Smooth muscle cell (in vitro differentiated cells): ENCODE measurements around the gene SNN. TPM values are rescaled to one million over a fixed set of nuclear protein-coding genes. Genes with fewer than 3 reads are reported as not detected.

Experiments
- DNase-seq: peaks from one replicate; lab custom pipeline; 2025; ENCODE audit not compliant: unreplicated experiment; lab: John Stamatoyannopoulos, UW
- H2AFZ ChIP-seq: fragments of 200-600 bp; sonication (generic); 2 replicates; pipeline ENCODE4 v1.6.0; 2016; ENCODE audit warnings: antibody characterized with exemption, low read depth, mild to moderate bottlenecking
- H3F3A ChIP-seq: fragments of 200-600 bp; sonication (generic); 2 replicates; pipeline ENCODE4 v1.6.0; 2017; ENCODE audit warnings: antibody characterized with exemption, low read depth
- H3K27ac ChIP-seq: fragments of 200-600 bp; sonication (generic); 2 replicates; pipeline ENCODE4 v1.5.1; 2016; ENCODE audit warnings: low read depth, mild to moderate bottlenecking
- H3K27me3 ChIP-seq: fragments of 200-600 bp; sonication (generic); 2 replicates; pipeline ENCODE4 v1.6.1; 2016; ENCODE audit warnings: low read depth, mild to moderate bottlenecking
- H3K36me3 ChIP-seq: fragments of 200-600 bp; sonication (generic); 2 replicates; pipeline ENCODE4 v1.5.1; 2016; ENCODE audit warnings: low read depth
- H3K4me1 ChIP-seq: fragments of 200-600 bp; sonication (generic); 2 replicates; pipeline ENCODE4 v1.5.1; 2016; ENCODE audit warnings: low read depth
- H3K4me2 ChIP-seq: fragments of 200-600 bp; sonication (generic); 2 replicates; pipeline ENCODE4 v1.6.0; 2016; ENCODE audit warnings: mild to moderate bottlenecking
- H3K4me3 ChIP-seq: fragments of 200-600 bp; sonication (generic); 2 replicates; pipeline ENCODE4 v1.5.1; 2016; ENCODE audit warnings: mild to moderate bottlenecking
- H3K79me2 ChIP-seq: fragments of 200-600 bp; sonication (generic); 2 replicates; pipeline ENCODE4 v1.6.0; 2016; ENCODE audit warnings: low read depth, mild to moderate bottlenecking
- H3K9ac ChIP-seq: fragments of 200-600 bp; sonication (generic); 2 replicates; pipeline ENCODE4 v1.6.0; 2016; ENCODE audit warnings: low read depth
- H3K9me3 ChIP-seq: fragments of 200-600 bp; sonication (generic); replicated peaks from 2 replicates; pipeline ENCODE4 v1.5.1; 2016; ENCODE audit warnings: low read depth
- H4K20me1 ChIP-seq: fragments of 200-600 bp; sonication (generic); 2 replicates; pipeline ENCODE4 v1.6.0; 2016; ENCODE audit warnings: low read depth
- WGBS: methylation state at CpG from one replicate; pipeline ENCODE4 v1.1.7; 2016; ENCODE audit warnings: low lambda C conversion rate; 5-methylcytosine and 5-hydroxymethylcytosine counted together
- polyA plus RNA-seq: library from polyadenylated mRNA; unstranded; fragments of >200 nt; fragmentation: Nextera tagmentation; extraction: Ambion mirVana; gene quantifications from 2 replicates; pipeline ENCODE4 v1.2.1, GENCODE V29; 2016
- total RNA-seq: library from RNA; depleted of rRNA; stranded (reverse); fragments of >200 nt; gene quantifications from 2 replicates; pipeline ENCODE4 v1.2.3, GENCODE V29; 2014
- TF ChIP-seq, protein P1 (sequence below): fragments of 200-600 bp; sonication (generic); IDR thresholded peaks from 2 replicates; pipeline ENCODE4 v1.5.1; 2017; ENCODE audit warnings: borderline replicate concordance, mild to moderate bottlenecking, antibody characterized with exemption; ENCODE audit not compliant: insufficient read depth, poor library complexity, severe bottlenecking

SNN gene
- total and polyA plus RNA-seq, 2 experiments from 2014 or later, result 6.4 to 10.9 TPM

DNA sequence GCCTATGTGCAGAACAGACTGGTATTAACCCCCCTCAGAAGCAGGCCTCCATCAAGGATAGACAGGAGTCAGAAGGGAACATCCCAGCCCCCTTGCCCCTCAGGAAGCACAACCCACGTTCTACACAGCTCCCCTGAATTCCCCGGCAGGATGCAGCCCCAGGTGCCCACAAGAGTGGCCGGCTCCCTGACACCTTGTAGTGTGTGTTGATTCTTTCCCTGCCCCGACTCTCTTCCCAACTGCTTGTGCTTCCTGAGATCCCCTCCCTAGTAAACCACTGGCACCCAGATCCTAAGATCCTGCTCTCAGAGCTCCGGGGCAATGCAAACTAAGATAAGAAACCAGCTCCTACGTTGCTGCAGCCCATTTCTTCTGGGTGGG is 46.7 kb upstream of the SNN start:
- no peak overlapping the region for H2AFZ ChIP-seq
- no peaks in the 10 kb centered on the region for H3K4me1 ChIP-seq
- no peaks in the 10 kb centered on the region for H3K79me2 ChIP-seq
- H3K27ac ChIP-seq, result no peak overlapping the region
- H3K4me2 ChIP-seq, result no peak overlapping the region
- DNase-seq, result no peak
- WGBS, result 66% methylated on average over 6 of the region's 6 CpGs
- H3K9ac ChIP-seq, result no peak overlapping the region
- no peaks in the 10 kb centered on the region for H3K36me3 ChIP-seq
- no peaks in the 10 kb centered on the region for H3K9me3 ChIP-seq
- H4K20me1 ChIP-seq, result no peaks in the 10 kb centered on the region
- H3K4me3 ChIP-seq, result no peak overlapping the region
- TF ChIP-seq, protein P1, sequence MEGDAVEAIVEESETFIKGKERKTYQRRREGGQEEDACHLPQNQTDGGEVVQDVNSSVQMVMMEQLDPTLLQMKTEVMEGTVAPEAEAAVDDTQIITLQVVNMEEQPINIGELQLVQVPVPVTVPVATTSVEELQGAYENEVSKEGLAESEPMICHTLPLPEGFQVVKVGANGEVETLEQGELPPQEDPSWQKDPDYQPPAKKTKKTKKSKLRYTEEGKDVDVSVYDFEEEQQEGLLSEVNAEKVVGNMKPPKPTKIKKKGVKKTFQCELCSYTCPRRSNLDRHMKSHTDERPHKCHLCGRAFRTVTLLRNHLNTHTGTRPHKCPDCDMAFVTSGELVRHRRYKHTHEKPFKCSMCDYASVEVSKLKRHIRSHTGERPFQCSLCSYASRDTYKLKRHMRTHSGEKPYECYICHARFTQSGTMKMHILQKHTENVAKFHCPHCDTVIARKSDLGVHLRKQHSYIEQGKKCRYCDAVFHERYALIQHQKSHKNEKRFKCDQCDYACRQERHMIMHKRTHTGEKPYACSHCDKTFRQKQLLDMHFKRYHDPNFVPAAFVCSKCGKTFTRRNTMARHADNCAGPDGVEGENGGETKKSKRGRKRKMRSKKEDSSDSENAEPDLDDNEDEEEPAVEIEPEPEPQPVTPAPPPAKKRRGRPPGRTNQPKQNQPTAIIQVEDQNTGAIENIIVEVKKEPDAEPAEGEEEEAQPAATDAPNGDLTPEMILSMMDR, result no peak
- no peaks in the 10 kb centered on the region for H3F3A ChIP-seq
- no peaks in the 10 kb centered on the region for H3K27me3 ChIP-seq

DNA sequence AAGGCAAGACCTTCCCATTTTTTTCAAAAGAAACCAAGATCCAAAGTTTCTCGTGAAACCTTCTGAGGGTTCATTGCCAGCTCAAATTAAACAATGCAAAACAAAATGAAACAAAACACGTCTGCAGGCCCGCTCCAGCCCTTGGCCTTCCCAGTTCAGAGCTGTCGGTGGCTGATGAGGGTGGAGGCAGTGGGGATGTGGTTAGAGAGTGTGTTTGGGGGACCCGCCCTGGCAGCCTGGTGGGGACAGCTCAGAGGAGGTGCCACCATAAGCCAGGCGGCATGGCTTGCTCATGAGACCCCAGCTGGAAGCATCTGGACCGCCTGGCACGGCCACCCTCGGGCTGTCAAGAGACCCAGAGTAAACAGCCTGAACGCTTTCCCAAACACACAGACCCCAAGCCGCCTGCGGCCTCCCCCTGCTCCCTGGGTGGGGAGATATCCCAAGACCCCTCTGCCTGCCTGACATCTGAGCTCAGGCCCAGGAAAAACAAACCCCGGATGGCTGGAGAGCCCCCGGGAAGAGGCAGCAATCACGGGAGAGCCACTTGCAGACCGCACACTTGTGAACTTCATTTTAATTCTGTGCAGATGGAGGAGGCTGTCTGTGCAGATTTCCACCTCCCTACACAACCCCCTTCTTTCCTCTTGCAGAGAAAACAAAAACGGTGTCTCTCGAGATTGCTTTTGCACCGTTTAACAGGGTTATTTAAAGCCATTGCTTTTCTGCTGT is 46.2 kb upstream of the SNN start:
- Histone ChIP-seq H3K27ac (no peak overlapping the region), H3K9ac (no peak overlapping the region), H3K4me3 (no peak overlapping the region)

DNA sequence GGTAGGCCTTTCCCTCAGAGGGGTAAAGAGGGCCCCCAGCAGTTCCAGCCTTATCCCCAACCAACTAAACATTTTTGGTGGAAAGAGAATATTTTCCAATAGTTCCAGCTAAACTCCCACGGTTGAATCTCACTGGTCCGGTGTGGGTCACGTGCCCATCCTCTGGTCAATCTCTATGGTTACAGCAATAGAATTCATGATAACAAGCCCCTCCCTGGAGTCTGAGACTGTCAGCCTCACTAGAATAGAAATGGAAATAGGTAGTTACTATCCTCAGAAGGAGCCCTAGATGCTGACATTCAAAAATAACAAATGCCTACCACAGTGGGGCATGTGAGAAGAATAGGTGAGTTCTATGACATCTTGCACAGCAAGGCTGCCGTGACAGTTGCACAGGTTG is 44.0 kb upstream of the SNN start:
- TF ChIP-seq, protein P1, result no peak
- Histone ChIP-seq H3K9me3 (no peaks in the 10 kb centered on the region), H3K27ac (no peak overlapping the region), H2AFZ (no peak overlapping the region), H3K79me2 (no peaks in the 10 kb centered on the region), H3K9ac (no peak overlapping the region), H3K27me3 (no peaks in the 10 kb centered on the region), H3K4me2 (no peak overlapping the region), H4K20me1 (no peaks in the 10 kb centered on the region), H3K4me3 (no peak overlapping the region), H3K4me1 (no peaks in the 10 kb centered on the region), H3F3A (no peaks in the 10 kb centered on the region), H3K36me3 (no peaks in the 10 kb centered on the region)
- DNase-seq, result no peak
- 94% methylated on average over 4 of the region's 4 CpGs for WGBS

More for the DNA sequence above, 46.2 kb upstream of the SNN start:
- Histone ChIP-seq H3K4me2 (no peak overlapping the region), H2AFZ (no peak overlapping the region), H3K4me1 (no peaks in the 10 kb centered on the region), H3K79me2 (no peaks in the 10 kb centered on the region), H3K27me3 (no peaks in the 10 kb centered on the region), H3F3A (no peaks in the 10 kb centered on the region), H3K36me3 (no peaks in the 10 kb centered on the region), H4K20me1 (no peaks in the 10 kb centered on the region), H3K9me3 (no peaks in the 10 kb centered on the region)
- 78% methylated on average over 19 of the region's 19 CpGs for whole genome bisulfite sequencing
- TF ChIP-seq, protein P1, result no peak
- DNase-seq, result no peak
